AG09309 (cell line): Measurements from ENCODE around the gene SSC5D.

Experiments used
- DNase-seq: peaks from one replicate; pipeline ENCODE4 v3.0.0-alpha.2; 2010; ENCODE audit warnings: low read depth
- H3K4me3 ChIP-seq: 2 replicates; pipeline ENCODE4 v1.5.1; 2011; ENCODE audit warnings: mild to moderate bottlenecking, low read depth, low read length, moderate library complexity; ENCODE audit not compliant: control insufficient read depth
- TF ChIP-seq, protein P1 (sequence below): IDR thresholded peaks from 2 replicates; pipeline ENCODE4 v1.5.1; 2011; ENCODE audit warnings: mild to moderate bottlenecking, low read depth, low read length, inconsistent platforms; ENCODE audit not compliant: insufficient read depth, control insufficient read depth; ENCODE audit errors: missing control alignments

The SSC5D gene

GRCh38 chr19:55474269-55475265 lies 13.7 kb upstream of the SSC5D start:
- TF ChIP-seq, protein P1, sequence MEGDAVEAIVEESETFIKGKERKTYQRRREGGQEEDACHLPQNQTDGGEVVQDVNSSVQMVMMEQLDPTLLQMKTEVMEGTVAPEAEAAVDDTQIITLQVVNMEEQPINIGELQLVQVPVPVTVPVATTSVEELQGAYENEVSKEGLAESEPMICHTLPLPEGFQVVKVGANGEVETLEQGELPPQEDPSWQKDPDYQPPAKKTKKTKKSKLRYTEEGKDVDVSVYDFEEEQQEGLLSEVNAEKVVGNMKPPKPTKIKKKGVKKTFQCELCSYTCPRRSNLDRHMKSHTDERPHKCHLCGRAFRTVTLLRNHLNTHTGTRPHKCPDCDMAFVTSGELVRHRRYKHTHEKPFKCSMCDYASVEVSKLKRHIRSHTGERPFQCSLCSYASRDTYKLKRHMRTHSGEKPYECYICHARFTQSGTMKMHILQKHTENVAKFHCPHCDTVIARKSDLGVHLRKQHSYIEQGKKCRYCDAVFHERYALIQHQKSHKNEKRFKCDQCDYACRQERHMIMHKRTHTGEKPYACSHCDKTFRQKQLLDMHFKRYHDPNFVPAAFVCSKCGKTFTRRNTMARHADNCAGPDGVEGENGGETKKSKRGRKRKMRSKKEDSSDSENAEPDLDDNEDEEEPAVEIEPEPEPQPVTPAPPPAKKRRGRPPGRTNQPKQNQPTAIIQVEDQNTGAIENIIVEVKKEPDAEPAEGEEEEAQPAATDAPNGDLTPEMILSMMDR: no peak
- peak; percentile 76 for DNase-seq

DNA sequence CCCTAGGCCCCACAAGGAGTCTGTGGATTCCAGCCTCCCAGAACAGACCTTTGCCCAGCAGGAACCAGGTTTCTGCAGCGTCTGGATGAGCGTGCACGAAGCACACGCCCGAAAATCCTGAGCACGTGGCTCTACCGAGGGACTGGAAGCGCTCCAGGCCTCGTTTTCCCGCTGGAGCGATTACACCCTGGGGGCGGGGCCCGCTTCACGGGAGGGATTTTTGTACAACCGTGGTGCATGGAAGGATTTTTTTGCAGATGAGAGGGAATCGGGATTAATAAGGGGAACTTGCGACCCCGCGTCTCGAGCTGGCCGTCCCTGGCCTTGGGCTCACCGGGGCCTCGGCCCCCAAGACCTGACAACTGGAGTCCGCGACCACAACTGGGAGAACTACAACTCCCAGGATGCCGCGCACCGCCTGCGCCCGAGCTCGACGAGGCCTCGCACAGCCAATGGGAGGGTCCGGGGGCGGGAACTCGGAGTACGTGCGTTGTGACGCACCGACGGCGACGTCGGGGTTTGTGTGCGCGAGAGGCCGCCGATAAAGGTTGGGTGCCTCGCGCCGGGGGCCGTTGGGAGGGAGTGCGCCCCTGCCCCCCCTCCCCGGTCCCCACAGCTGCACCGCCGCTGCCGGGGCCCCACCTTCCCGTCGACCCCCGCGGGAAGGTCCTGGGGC lies 12.0 kb upstream of the SSC5D start, which contains the start of gene ZNF628:
Gene ZNF628 (plus strand): TSS at position 518 of the 676 bp plus-strand sequence. CDS start 3,294 bp downstream, outside the sequence.
- DNase-seq: peak; percentile 89
- H3K4me3 ChIP-seq: peak within 1 kb of the TSS; percentile 37
- TF ChIP-seq, protein P1: no peak

More at GRCh38 chr19:55474269-55475265, 13.7 kb upstream of the SSC5D start:
- no peak overlapping the region for H3K4me3 ChIP-seq

- TF ChIP-seq, protein P1: no peak
- H3K4me3 ChIP-seq: no peak overlapping the region; the same call in 1 of the 2 replicates
- DNase-seq: no peak
Measured at GRCh38 chr19:55477905-55478304, 10.3 kb upstream of the SSC5D start.

DNA sequence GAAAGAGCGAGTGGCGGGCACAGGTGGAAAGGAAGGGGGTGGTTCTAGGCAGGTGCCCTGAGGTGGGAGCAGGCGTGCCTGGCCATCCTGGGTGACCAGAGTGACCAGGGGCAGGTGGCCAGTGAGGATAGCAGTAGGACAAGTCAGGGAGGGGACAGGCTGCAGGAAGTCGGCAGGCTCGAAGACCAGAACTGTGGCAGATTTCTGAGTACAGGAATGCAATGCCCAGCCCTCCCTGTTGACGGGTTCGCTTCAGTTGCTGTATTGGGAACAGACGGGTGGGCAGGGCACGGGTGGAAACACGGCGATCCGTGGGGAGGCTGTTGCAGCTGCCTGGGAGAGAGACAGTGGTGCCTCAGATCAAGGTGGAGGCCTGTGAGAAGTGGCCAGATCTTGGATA lies 9.9 kb upstream of the SSC5D start:
- DNase-seq: no peak
- H3K4me3 ChIP-seq: no peak overlapping the region
- TF ChIP-seq, protein P1: no peak

- no peak for DNase-seq
- no peak overlapping the region for H3K4me3 ChIP-seq
- TF ChIP-seq, protein P1: no peak
Measured at GRCh38 chr19:55479045-55479444, 9.2 kb upstream of the SSC5D start.

DNA sequence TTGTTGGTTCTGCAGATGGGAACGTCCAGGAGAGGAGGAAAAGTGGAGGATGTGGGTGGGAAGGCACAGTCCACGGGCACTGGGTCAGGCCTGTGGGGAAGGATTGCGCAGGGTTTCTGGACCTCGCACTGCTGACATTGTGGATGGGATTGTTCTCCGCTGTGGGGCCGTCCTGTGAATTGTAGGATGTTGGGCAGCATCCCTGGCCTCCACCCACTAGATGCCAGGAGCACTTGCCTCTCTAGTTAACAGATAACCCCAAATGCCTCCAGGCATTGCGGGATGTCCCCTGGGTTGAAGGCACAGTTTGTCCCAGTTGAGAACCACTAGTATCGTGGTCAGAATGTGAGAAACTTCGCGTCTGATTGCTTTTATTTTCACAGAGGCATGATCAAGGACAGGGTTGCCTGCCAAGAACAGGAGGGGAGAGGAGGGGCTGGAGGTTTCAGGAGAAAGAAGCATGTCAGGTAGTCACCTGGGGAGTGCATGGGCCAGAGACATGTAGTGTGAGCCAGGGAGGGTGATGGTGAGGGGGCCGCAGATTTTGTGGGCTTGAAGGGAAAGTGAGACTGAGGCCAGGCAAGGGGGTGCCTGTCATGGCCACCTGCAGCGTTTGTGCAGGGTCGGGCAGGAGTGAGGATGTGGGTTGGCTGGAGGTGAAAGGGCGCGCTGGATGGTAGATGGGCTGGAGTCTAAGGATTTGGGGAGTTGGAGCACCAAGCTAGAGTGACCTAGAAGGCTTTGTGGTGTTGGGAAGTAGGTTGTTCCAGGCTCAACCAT lies 8.6 kb upstream of the SSC5D start:
- TF ChIP-seq, protein P1: no peak
- H3K4me3 ChIP-seq: no peak overlapping the region
- DNase-seq: no peak
